Dermis blood vessel endothelial cell (primary cell): ENCODE measurements around the gene PKN3. TPM values are rescaled to one million over a fixed set of nuclear protein-coding genes. Genes with fewer than 3 reads are reported as not detected.

ENCODE experiments used
- DNase-seq: peaks from one replicate; pipeline ENCODE4 v3.0.0; 2010
- total RNA-seq: library from RNA; depleted of rRNA; stranded (reverse); fragments of >200 nt; gene quantifications from 2 replicates; pipeline ENCODE4 v1.2.3, GENCODE V29; 2014

PKN3 gene
- total RNA-seq, 1 donor from 2014 or later = 12.9 TPM

DNA sequence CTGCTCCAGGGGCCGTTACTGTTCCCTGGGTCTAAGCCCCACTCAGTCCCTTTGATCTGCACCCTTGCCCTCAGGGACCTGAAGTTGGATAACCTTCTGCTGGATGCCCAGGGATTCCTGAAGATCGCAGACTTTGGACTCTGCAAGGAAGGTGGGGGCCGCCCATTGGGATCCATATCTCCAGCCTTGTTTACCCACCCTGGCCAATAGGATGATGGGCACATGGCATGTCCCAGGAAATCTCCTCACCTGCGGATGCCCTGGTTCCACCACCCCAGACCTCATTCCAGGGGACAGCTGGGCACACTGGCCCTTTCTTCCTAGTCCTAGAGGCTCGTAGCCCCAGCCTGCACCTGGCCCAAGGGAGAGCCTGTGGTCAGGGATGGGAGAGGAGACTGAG is 16.2 kb downstream of the PKN3 start:
- no peak for DNase-seq

DNA sequence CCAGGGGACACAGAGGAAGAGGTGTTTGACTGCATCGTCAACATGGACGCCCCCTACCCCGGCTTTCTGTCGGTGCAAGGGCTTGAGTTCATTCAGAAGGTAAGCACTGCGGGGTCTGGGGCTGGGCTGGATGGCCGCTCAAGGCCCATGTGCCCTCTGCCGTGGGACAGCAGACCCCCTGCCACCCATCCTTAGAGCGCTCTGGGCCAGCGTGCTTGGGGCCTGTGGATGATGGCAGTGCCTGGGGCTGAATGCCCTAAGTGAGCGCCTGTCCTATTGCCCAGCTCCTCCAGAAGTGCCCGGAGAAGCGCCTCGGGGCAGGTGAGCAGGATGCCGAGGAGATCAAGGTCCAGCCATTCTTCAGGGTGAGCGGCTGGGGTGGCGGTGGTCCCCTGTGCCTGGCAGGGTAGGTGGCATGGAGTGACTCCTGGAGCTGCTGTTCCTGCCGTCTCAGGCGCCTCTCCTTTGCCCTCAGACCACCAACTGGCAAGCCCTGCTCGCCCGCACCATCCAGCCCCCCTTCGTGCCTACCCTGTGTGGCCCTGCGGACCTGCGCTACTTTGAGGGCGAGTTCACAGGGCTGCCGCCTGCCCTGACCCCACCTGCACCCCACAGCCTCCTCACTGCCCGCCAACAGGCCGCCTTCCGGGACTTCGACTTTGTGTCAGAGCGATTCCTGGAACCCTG is 17.8 kb downstream of the PKN3 start:
- no peak for DNase-seq

GRCh38 chr9:128720841-128721486 is 18.7 kb downstream of the PKN3 start:
- DNase-seq = no peak

DNA sequence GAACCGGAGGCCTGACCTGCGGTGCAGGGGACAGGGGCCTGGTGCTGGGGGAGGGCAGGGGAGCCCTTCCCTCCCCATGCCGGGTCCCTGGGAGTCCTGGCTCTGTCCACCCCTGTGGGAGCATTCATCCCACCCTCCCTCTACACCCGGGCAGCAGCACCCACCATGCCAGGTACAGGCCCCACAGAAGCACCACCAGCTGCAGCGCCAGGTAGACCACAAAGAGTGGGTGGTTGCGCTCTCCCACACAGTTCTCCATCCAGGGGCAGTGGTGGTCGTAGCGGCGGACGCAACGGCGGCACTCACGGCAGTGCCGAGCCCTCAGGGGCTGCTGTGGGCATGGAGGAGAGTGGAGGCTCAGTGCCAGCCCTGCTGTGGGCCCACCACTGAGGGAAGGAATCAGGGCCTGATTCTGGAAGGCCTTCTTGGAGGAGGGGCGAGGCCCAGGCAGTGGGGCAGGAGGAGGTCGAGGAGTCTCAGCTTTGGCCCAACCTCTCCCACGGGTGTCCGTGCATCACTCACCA is 19.2 kb downstream of the PKN3 start:
- DNase-seq = no peak

DNA sequence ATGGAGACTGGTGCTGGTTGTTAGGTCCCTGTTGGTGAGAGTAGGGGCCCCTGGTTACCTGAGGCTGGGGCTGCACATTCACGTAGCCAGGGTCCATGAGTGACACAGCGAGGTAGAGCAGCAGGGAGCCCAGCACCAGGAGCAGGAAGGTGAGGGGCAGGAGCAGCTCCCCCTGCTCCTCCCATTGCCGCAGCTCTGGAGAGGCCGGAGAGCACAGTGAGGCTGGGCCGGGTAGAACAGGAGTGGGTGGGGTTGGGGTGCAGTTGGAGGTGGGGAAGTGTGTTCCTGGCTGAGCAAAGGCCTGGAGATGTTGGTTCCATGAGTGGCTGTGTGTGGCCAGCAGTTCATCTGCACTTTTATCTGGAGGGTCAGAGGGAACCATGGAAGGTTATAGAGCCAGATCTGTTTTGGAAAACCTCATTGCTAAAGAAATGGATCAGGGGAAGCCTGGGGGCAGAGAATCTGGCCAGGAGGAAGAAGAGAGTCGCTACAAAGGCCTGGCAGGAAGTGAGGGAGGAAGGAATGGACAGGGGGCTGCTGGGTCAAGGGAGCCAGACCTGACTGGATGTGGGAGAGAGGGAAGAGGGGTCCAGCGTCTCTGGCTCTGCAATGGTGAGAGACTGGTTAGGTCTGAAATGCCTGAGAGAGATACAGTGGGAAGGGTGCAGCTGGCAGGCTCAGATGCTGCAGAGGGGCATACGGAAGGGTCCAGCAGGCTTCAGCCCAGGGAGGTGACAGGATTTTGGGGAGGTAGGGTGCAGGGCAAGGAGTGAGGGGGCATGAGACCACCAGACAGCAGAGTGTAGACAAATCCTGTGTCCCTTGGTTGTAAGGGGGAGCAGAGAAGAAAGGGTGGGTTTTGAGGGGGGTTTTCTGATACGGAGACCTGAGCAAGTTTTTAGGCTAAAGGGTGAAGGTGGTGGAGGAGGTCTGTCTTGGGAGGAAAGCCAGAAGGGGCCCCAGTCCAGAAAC is 20.4 kb downstream of the PKN3 start:
- no peak for DNase-seq

DNA sequence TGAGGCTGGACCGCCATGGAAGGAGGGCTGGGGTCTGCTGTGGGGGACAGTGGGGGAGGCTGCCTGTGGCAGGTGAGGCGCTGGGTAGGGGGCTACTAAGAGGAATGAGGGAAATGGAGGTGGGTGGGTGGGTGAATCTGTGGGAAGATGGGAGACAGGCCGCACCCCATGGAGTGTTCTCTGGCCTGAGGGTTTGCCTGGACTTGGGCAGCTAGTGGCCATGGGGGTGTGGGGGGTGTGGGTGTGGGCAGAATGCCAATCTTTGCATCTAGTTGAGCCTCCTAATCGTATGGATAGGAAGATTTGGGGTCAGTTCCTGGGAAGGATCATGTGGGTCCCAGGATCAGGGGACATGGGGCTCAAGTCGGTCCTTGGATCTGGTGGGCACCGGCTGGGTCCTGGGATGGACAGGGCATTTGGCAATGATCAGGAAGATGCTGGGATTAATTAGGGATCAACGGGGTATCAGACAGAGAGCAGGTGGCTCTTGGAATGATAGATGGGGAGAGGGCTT is 21.1 kb downstream of the PKN3 start:
- peak; percentile 25 for DNase-seq

DNA sequence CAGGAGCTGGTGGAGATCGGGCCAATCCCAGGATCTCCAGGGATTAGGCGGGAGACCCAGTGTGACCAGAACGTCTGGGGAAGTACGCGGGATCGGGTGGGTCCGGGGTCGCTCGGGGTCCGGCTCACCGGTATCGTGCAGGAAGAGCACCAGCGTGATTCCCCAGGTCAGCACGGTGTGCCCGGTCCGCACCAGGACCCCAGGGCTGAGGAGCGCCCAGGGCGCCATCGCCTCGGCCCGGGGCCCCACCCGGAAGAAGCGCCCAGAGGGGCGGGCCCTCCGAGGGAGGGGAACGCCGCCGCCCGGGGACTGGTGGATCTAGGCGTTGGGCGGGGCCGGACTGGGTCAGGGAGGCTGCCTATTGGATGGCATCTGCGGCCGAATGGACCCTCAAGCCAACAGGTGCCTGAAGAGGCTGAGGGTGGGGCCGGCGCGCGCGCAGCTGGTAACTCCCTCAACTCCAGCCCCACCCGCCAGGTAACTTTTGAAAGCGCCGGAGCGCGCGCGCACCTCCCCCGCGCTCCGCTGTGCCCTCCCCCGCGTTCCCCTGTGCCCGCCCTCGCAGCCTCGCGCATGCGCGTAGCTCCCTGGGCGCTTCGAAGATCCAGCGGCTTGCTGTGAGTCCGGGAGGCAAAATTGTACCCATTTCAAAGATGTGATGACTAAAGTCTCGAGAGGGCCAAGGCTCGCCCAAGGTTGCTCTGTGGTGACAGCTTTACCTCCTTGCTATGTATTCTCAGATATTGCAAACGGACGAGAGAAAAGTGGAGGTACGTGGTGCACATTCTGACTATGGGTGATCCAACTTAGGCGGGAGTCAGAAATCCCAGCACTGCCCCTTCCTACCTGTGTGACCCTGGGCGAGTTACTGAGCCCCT is 21.8 kb downstream of the PKN3 start, which contains the start of gene ZDHHC12:
ZDHHC12 (minus strand) TSS at position 262 of the 878 bp plus-strand sequence; CDS start at position 228, 34 bp downstream.
- DNase-seq = peak; percentile 96

DNA sequence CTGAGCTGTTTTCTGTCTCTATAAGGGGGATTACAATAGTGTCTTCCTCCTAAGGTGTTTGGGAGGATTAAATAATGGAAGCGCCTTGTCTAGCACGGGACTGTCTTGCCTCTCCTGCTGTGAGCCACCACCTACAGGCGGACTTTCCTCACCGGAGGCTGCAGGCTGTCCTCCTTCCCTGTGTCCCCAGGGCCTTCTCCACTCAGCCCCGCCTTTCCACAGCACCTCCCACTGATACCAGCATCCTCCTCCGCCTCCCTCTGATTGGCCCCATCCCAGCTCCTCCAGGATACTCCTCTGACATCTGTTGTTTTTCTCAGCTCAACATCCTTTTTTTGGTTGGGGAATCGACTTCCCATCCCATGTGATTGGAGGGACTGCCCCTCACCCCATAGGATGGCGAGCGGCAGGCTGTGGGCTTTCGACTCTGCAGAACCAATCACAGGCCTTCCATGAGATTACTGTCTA is 22.5 kb downstream of the PKN3 start:
- DNase-seq = peak; percentile 83

- no peak for DNase-seq
Measured at GRCh38 chr9:128727640-128728248, 25.4 kb downstream of the PKN3 start.

GRCh38 chr9:128728298-128728697 is 26.0 kb downstream of the PKN3 start:
- DNase-seq = no peak

GRCh38 chr9:128729302-128729701 is 27.0 kb downstream of the PKN3 start:
- DNase-seq = no peak

DNA sequence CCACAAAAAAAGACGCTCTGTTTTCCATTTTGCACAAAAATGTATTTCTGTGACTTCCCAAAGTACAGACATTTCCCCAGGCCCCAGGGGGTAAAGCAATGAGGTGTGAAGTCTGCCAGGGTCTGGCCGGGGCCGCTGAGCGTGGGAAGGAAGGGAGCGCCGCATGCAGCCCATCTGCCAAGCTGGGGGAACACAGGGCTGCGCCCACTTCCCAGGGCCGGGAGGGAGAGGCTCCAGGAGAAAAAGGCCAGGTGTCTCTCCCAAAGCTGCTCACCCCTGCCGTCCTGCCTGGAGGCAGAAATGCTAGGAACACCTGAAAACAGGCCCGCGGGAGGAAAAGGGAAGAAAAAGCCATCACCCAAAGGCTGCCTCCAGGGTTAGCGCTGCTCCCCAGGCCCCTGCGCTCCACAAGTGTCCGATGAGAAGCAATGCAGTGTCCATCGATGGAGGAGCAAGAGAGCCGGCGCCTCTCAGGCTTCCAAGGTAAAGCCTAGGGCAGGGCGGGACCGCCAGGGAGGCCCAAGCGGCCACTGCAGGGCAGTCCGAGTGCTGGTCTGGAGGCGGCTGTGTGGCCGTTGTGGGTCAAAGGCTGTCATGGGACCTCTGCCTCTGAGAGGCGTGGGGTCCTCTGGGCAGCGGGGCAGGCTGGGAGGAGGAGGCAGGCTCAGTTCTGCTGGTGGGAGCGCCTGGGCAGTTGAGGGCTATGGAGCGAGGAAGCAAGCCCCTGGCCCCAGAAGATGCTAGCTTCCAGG is 27.6 kb downstream of the PKN3 start:
- no peak for DNase-seq

- DNase-seq = no peak
Measured at GRCh38 chr9:128731093-128731492, 28.8 kb downstream of the PKN3 start.

DNA sequence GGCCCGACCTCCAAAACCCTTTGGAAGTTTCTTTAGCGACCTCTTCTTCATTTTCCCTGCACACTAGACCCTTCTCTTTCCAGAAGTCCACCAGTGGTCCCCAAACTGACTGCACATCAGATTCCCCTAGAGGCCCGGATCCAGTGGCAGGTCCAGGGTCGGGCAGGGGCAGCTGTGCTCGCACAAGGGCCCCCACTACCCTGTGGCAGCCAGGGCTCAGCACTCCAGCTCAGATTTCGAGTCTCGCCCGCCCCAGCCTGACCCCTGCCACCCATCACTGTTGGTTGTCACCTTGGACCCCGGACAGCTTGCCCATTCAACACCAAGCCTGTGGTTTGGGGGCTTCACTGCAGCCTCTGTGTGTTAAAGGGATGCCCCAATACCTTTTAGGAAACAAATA is 29.4 kb downstream of the PKN3 start:
- no peak for DNase-seq

DNA sequence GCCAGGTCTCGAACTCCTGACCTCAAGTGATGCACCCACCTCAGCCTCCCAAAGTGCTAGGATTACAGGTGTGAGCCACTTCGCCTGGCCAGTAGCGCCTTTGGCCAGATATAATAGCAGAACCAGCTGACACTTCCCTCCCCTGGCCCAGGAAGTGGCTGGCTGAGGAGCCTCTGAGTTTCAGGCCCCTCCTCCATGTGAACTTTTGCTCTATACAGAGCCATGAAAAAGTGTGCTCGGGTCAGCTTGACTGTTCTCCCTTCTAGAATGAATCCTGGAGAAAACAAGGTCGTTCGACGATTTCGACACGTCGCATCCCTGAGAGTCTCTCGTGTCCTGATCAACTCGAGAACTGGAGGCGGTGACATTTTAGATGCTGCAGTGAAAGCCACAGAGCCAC is 30.3 kb downstream of the PKN3 start:
- DNase-seq = no peak

DNA sequence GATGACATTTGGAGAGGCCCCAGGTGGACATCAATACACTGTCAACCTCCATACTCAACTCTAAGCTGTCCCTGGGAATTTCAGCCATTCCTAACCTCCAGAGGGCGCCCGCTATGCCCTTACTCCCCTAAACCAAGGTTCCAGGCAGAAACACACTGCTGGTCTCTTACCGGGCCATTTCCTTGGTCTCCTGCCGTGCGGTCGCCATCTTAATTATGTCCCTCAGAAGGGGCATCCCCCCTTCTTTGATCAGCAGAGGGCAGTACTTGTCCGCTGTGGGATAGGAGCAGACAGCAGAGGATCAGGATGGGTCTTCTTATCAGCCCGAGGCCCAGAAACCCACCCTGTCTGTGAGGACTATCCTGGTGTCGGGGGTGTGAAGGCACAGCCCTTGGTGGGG is 31.0 kb downstream of the PKN3 start:
- DNase-seq = peak; percentile 94

GRCh38 chr9:128735373-128735772 is 33.1 kb downstream of the PKN3 start:
- no peak for DNase-seq

GRCh38 chr9:128742401-128742800 is 40.1 kb downstream of the PKN3 start:
- DNase-seq = no peak

- no peak for DNase-seq
Measured at GRCh38 chr9:128743421-128743820, 41.1 kb downstream of the PKN3 start.

DNA sequence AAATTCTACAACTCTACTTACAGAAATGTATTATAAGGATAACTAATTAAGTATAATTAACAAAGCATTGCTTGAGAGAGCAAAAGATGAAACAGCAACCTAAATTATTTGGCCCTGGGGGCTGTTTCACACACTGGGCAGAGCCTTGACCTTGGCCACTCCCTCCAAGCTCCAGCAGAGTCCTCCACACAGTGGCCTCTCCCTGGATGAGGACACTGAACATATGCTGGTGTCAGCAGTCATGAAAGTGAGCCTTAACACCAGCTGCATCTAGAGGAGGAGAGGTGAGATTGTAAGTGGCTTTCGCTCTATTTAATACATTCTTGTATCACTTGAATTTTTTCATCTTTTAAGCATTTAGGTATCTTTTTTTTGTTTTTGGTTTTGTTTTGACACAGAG is 44.9 kb downstream of the PKN3 start:
- DNase-seq = no peak
